HepG2 (cell line): ENCODE measurements around the gene IGFBP6. TPM values are rescaled to one million over a fixed set of nuclear protein-coding genes. Genes with fewer than 3 reads are reported as not detected.
A peak's percentile ranks its signal among the peaks of the same experiment; 100 is the strongest.

Experiments
- ATF3 ChIP-seq: sonication (generic); formaldehyde crosslinking; IDR thresholded peaks from 2 replicates; pipeline ENCODE4 v1.4.0; 2020; ENCODE audit warnings: missing genetic modification reagents
- BCL6 ChIP-seq: IDR thresholded peaks from 2 replicates; pipeline ENCODE4 v1.6.1; 2016; ENCODE audit warnings: missing genetic modification reagents, missing compliant biosample characterization
- CEBPG ChIP-seq: IDR thresholded peaks from 2 replicates; pipeline ENCODE4 v1.6.1; 2016
- FOXA3 ChIP-seq: IDR thresholded peaks from 2 replicates; pipeline ENCODE4 v1.6.1; 2016; ENCODE audit warnings: missing genetic modification reagents, missing compliant biosample characterization
- HDAC2 ChIP-seq: sonication (generic); formaldehyde crosslinking; IDR thresholded peaks from 2 replicates; pipeline ENCODE4 v1.4.0; 2020; ENCODE audit warnings: missing genetic modification reagents
- HNF4A ChIP-seq: sonication (generic); formaldehyde crosslinking; IDR thresholded peaks from 2 replicates; pipeline ENCODE4 v1.4.0; 2020; ENCODE audit warnings: missing genetic modification reagents
- HNF4G ChIP-seq, 2 experiments: sonication (generic) in 1 of 2; formaldehyde crosslinking in 1 of 2; IDR thresholded peaks; 2 replicates each; pipeline versions ENCODE4 v1.4.0 to v1.6.1; 2011 to 2020; ENCODE audit warnings: borderline replicate concordance in 2 of 2, low read depth in 2 of 2, mild to moderate bottlenecking in 2 of 2, low read length in 1 of 2, missing genetic modification reagents in 1 of 2, moderate library complexity in 1 of 2
- LRRFIP1 ChIP-seq: sonication (generic); formaldehyde crosslinking; conservative IDR thresholded peaks from 2 replicates; pipeline ENCODE4 v1.4.0; 2020; ENCODE audit warnings: missing genetic modification reagents
- MAFF ChIP-seq: IDR thresholded peaks from 2 replicates; pipeline ENCODE4 v1.6.1; 2011; ENCODE audit warnings: low read depth, low read length, improper control_type of control experiment
- NR2C2 ChIP-seq: sonication (generic); formaldehyde crosslinking; IDR thresholded peaks from 2 replicates; pipeline ENCODE4 v1.4.0; 2020; ENCODE audit warnings: missing genetic modification reagents, mild to moderate bottlenecking, moderate library complexity, borderline replicate concordance
- PLRG1 ChIP-seq: fragments of 450-650 bp; conservative IDR thresholded peaks from 2 replicates; pipeline ENCODE4 v1.6.1; 2016
- RARA ChIP-seq: IDR thresholded peaks from 2 replicates; pipeline ENCODE4 v1.6.1; 2016; ENCODE audit warnings: missing genetic modification reagents, missing compliant biosample characterization
- RXRB ChIP-seq: IDR thresholded peaks from 2 replicates; pipeline ENCODE4 v1.6.1; 2016; ENCODE audit warnings: borderline replicate concordance, missing genetic modification reagents, missing compliant biosample characterization
- SATB2 ChIP-seq: sonication (generic); formaldehyde crosslinking; IDR thresholded peaks from 2 replicates; pipeline ENCODE4 v1.5.0; 2020; ENCODE audit warnings: missing genetic modification reagents
- SPEN ChIP-seq: sonication (generic); formaldehyde crosslinking; IDR thresholded peaks from 2 replicates; pipeline ENCODE4 v1.5.1; 2020; ENCODE audit warnings: low read depth, mild to moderate bottlenecking, missing genetic modification reagents
- SSRP1 ChIP-seq: IDR thresholded peaks from 2 replicates; pipeline ENCODE4 v1.6.1; 2016; ENCODE audit warnings: control low read depth
- TEAD3 ChIP-seq: optimal IDR thresholded peaks from 2 replicates; pipeline ENCODE3; 2016; ENCODE audit warnings: borderline replicate concordance
- ZNF136 ChIP-seq: sonication (generic); formaldehyde crosslinking; IDR thresholded peaks from 2 replicates; pipeline ENCODE4 v1.8.1; 2022; ENCODE audit warnings: low read depth, mild to moderate bottlenecking, moderate library complexity, missing genetic modification reagents
- ZNF556 ChIP-seq: sonication (generic); formaldehyde crosslinking; IDR thresholded peaks from 2 replicates; pipeline ENCODE4 v1.4.0; 2020; ENCODE audit warnings: mild to moderate bottlenecking, missing genetic modification reagents, borderline replicate concordance
- polyA plus RNA-seq, 8 experiments: library from polyadenylated mRNA; depleted of rRNA in 3 of 8; stranded (reverse) in 7 of 8; unstranded in 1 of 8; fragments of >200 nt; fragmentation: Illumina TruSeq in 4 of 8; extraction: Trizol in 4 of 8; gene quantifications; 2 replicates each; pipeline versions ENCODE4 v1.2.1 to v1.2.3, GENCODE V29; 2011 to 2016; ENCODE audit warnings: low read depth in 4 of 8, missing spikeins in 1 of 8, mixed read lengths in 1 of 8; ENCODE audit not compliant: insufficient read depth in 1 of 8
- total RNA-seq, 5 experiments: library from RNA; depleted of rRNA; stranded (reverse); fragments of >200 nt; fragmentation: Illumina TruSeq; extraction: Trizol; gene quantifications; 2 replicates each; pipeline ENCODE4 v1.2.3, GENCODE V29; 2016; ENCODE audit warnings: low read depth in 1 of 5
- TF ChIP-seq, protein P1 (sequence below): sonication (generic); formaldehyde crosslinking; conservative IDR thresholded peaks from 2 replicates; pipeline ENCODE4 v1.4.0; 2020; ENCODE audit warnings: mild to moderate bottlenecking, missing genetic modification reagents, moderate library complexity
- TF ChIP-seq, protein P2 (sequence below): sonication (generic); formaldehyde crosslinking; IDR thresholded peaks from 2 replicates; pipeline ENCODE4 v1.4.0; 2020; ENCODE audit warnings: missing genetic modification reagents, mild to moderate bottlenecking, borderline replicate concordance

Gene IGFBP6
- total and polyA plus RNA-seq, 2 of the 13 experiments (the other 11 are each of a cell fraction or from before 2014, with no cell fraction given), result 3.9 to 25.2 TPM

GRCh38 chr12:53131844-53132243, 34.4 kb downstream of the IGFBP6 start (continued):
- TF ChIP-seq ZNF136 (CRISPR knock-in tag), result no peak
- no peak for TF ChIP-seq SSRP1 (CRISPR knock-in tag)
- peak; percentile 39; the same call in 1 of the 2 replicates for TF ChIP-seq NR2C2 (CRISPR knock-in tag)
- TF ChIP-seq HNF4G (IDR thresholded peaks at IDR 0.05; ENCODE audit: borderline replicate concordance, low read depth, low read length), result peak; percentile 59; the same call in 1 of the 2 replicates
- no peak for TF ChIP-seq HNF4G (CRISPR knock-in tag; IDR thresholded peaks at IDR 0.05; ENCODE audit: borderline replicate concordance, low read depth)
- TF ChIP-seq TEAD3 (CRISPR knock-in tag), result peak; percentile 65
- TF ChIP-seq BCL6 (CRISPR knock-in tag), result 0 out of 2 replicates have a peak, but pooled peaks have one; percentile 21
- TF ChIP-seq SATB2, result no peak
- no peak for TF ChIP-seq MAFF
- peak; percentile 96 for TF ChIP-seq ZNF556 (CRISPR knock-in tag)
- peak; percentile 91 for TF ChIP-seq HNF4A
- TF ChIP-seq HDAC2 (CRISPR knock-in tag), result peak; percentile 48; the same call in 1 of the 2 replicates
- TF ChIP-seq, protein P1, sequence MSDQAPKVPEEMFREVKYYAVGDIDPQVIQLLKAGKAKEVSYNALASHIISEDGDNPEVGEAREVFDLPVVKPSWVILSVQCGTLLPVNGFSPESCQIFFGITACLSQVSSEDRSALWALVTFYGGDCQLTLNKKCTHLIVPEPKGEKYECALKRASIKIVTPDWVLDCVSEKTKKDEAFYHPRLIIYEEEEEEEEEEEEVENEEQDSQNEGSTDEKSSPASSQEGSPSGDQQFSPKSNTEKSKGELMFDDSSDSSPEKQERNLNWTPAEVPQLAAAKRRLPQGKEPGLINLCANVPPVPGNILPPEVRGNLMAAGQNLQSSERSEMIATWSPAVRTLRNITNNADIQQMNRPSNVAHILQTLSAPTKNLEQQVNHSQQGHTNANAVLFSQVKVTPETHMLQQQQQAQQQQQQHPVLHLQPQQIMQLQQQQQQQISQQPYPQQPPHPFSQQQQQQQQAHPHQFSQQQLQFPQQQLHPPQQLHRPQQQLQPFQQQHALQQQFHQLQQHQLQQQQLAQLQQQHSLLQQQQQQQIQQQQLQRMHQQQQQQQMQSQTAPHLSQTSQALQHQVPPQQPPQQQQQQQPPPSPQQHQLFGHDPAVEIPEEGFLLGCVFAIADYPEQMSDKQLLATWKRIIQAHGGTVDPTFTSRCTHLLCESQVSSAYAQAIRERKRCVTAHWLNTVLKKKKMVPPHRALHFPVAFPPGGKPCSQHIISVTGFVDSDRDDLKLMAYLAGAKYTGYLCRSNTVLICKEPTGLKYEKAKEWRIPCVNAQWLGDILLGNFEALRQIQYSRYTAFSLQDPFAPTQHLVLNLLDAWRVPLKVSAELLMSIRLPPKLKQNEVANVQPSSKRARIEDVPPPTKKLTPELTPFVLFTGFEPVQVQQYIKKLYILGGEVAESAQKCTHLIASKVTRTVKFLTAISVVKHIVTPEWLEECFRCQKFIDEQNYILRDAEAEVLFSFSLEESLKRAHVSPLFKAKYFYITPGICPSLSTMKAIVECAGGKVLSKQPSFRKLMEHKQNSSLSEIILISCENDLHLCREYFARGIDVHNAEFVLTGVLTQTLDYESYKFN (CRISPR knock-in tag), result peak; percentile 48; the same call in 1 of the 2 replicates
- TF ChIP-seq, protein P2, sequence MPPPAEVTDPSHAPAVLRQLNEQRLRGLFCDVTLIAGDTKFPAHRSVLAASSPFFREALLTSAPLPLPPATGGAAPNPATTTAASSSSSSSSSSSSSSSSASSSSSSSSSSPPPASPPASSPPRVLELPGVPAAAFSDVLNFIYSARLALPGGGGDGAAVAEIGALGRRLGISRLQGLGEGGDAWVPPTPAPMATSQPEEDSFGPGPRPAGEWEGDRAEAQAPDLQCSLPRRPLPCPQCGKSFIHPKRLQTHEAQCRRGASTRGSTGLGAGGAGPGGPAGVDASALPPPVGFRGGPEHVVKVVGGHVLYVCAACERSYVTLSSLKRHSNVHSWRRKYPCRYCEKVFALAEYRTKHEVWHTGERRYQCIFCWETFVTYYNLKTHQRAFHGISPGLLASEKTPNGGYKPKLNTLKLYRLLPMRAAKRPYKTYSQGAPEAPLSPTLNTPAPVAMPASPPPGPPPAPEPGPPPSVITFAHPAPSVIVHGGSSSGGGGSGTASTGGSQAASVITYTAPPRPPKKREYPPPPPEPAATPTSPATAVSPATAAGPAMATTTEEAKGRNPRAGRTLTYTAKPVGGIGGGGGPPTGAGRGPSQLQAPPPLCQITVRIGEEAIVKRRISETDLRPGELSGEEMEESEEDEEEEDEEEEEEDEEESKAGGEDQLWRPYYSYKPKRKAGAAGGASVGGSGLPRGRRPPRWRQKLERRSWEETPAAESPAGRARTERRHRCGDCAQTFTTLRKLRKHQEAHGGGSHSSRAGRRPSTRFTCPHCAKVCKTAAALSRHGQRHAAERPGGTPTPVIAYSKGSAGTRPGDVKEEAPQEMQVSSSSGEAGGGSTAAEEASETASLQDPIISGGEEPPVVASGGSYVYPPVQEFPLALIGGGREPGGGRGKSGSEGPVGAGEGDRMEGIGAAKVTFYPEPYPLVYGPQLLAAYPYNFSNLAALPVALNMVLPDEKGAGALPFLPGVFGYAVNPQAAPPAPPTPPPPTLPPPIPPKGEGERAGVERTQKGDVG (CRISPR knock-in tag), result no peak
- TF ChIP-seq ATF3, result no peak
- peak; percentile 66 for TF ChIP-seq RARA (CRISPR knock-in tag)
- peak; percentile 34; the same call in 1 of the 2 replicates for TF ChIP-seq SPEN (CRISPR knock-in tag)
- 0 out of 2 replicates have a peak, but pooled peaks have one; percentile 15 for TF ChIP-seq FOXA3 (CRISPR knock-in tag)
- TF ChIP-seq LRRFIP1 (CRISPR knock-in tag), result no peak
- peak; percentile 52 for TF ChIP-seq CEBPG
- TF ChIP-seq RXRB (CRISPR knock-in tag), result 0 out of 2 replicates have a peak, but pooled peaks have one; percentile 19
- no peak for TF ChIP-seq PLRG1
